Measurements from ENCODE around the gene FOSL2.

Gene FOSL2

GRCh38 chr2:28391564-28392296, 928 bp upstream of the FOSL2 start (continued):
- TF ChIP-seq ZNF398 (tag by site-specific recombination; IDR thresholded peaks at IDR 0.05), result no peak
- TF ChIP-seq SALL2 (tag by site-specific recombination; IDR thresholded peaks at IDR 0.05; ENCODE audit: borderline replicate concordance), result no peak
- TF ChIP-seq WT1 (tag by site-specific recombination; IDR thresholded peaks at IDR 0.05), result no peak
- no peak for TF ChIP-seq CTCF (tag by site-specific recombination; IDR thresholded peaks at IDR 0.05)
- peak; percentile 94 for TF ChIP-seq KLF1 (tag by site-specific recombination; IDR thresholded peaks at IDR 0.05)
- TF ChIP-seq, protein P1, sequence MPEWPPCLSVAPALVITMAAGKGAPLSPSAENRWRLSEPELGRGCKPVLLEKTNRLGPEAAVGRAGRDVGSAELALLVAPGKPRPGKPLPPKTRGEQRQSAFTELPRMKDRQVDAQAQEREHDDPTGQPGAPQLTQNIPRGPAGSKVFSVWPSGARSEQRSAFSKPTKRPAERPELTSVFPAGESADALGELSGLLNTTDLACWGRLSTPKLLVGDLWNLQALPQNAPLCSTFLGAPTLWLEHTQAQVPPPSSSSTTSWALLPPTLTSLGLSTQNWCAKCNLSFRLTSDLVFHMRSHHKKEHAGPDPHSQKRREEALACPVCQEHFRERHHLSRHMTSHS (tag by site-specific recombination; IDR thresholded peaks at IDR 0.05), result no peak
- no peak for TF ChIP-seq ZNF202 (tag by site-specific recombination; IDR thresholded peaks at IDR 0.05; ENCODE audit: borderline replicate concordance)
- no peak for TF ChIP-seq ZNF239 (tag by site-specific recombination; IDR thresholded peaks at IDR 0.05)
- TF ChIP-seq ZNF335 (tag by site-specific recombination; conservative IDR thresholded peaks at IDR 0.05), result peak; percentile 85
- no peak for TF ChIP-seq ZNF155 (tag by site-specific recombination; IDR thresholded peaks at IDR 0.05)
- TF ChIP-seq ZFP69B (tag by site-specific recombination; IDR thresholded peaks at IDR 0.05), result no peak
- TF ChIP-seq, protein P2, sequence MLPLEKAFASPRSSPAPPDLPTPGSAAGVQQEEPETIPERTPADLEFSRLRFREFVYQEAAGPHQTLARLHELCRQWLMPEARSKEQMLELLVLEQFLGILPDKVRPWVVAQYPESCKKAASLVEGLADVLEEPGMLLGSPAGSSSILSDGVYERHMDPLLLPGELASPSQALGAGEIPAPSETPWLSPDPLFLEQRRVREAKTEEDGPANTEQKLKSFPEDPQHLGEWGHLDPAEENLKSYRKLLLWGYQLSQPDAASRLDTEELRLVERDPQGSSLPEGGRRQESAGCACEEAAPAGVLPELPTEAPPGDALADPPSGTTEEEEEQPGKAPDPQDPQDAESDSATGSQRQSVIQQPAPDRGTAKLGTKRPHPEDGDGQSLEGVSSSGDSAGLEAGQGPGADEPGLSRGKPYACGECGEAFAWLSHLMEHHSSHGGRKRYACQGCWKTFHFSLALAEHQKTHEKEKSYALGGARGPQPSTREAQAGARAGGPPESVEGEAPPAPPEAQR (tag by site-specific recombination; IDR thresholded peaks at IDR 0.05), result no peak
- TF ChIP-seq ZNF302 (tag by site-specific recombination; IDR thresholded peaks at IDR 0.05; ENCODE audit: low read depth), result no peak
- no peak for TF ChIP-seq ZNF26 (tag by site-specific recombination; IDR thresholded peaks at IDR 0.05)
- no peak for TF ChIP-seq HOXA7 (CRISPR knock-in tag; IDR thresholded peaks at IDR 0.05; ENCODE audit: borderline replicate concordance)
- TF ChIP-seq ZNF530 (tag by site-specific recombination; IDR thresholded peaks at IDR 0.05; ENCODE audit: low read depth), result no peak
- TF ChIP-seq SCRT2 (tag by site-specific recombination; IDR thresholded peaks at IDR 0.05), result no peak
- TF ChIP-seq ZNF37A (tag by site-specific recombination; IDR thresholded peaks at IDR 0.05), result no peak
- TF ChIP-seq ELK4 (IDR thresholded peaks at IDR 0.05; ENCODE audit: borderline replicate concordance, low read depth, low read length), result no peak
- TF ChIP-seq ZBTB8A (tag by site-specific recombination; IDR thresholded peaks at IDR 0.05), result peak; percentile 88
- TF ChIP-seq HOXC10 (CRISPR knock-in tag; IDR thresholded peaks at IDR 0.05), result no peak
- 0 out of 2 replicates have a peak, but pooled peaks have one; percentile 6 for TF ChIP-seq ZXDB (tag by site-specific recombination; IDR thresholded peaks at IDR 0.05)
- peak; percentile 15; the same call in 1 of the 2 replicates for TF ChIP-seq KLF10 (tag by site-specific recombination; IDR thresholded peaks at IDR 0.05)
- no peak for TF ChIP-seq ZNF677 (tag by site-specific recombination; IDR thresholded peaks at IDR 0.05)

Data from HEK293 (cell line).